Liver (tissue), 9 donors: Measurements from ENCODE around the gene PLCB4. TPM values are rescaled to one million over a fixed set of nuclear protein-coding genes. Genes with fewer than 3 reads are reported as not detected.

Experiments used
- DNase-seq: peaks from one replicate; pipeline ENCODE4 v3.0.0-alpha.2; 2017; ENCODE audit warnings: low spot score
- H3K27ac ChIP-seq, 2 donors: one replicate each; pipeline ENCODE4 v1.7.0; 2013; ENCODE audit warnings: inconsistent platforms in 2 of 2, low read length in 2 of 2, control low read depth in 1 of 2, low read depth in 1 of 2, mild to moderate bottlenecking in 1 of 2
- H3K27me3 ChIP-seq, 4 donors: one replicate each; pipeline versions ENCODE4 v1.6.1 to v1.7.0; 2013; ENCODE audit warnings: low read length in 3 of 4, inconsistent platforms in 1 of 4, mild to moderate bottlenecking in 1 of 4, moderate library complexity in 1 of 4; ENCODE audit not compliant: control insufficient read depth in 4 of 4, insufficient read depth in 4 of 4
- H3K36me3 ChIP-seq, 4 donors: one replicate each; pipeline versions ENCODE4 v1.6.1 to v1.7.0; 2013; ENCODE audit warnings: low read length in 3 of 4, mild to moderate bottlenecking in 3 of 4, low read depth in 1 of 4, moderate library complexity in 1 of 4; ENCODE audit not compliant: control insufficient read depth in 4 of 4, insufficient read depth in 3 of 4
- H3K4me1 ChIP-seq, 4 donors: one replicate each; pipeline versions ENCODE4 v1.6.1 to v1.7.0; 2013; ENCODE audit warnings: low read length in 3 of 4, mild to moderate bottlenecking in 3 of 4, moderate library complexity in 1 of 4; ENCODE audit not compliant: control insufficient read depth in 4 of 4, insufficient read depth in 4 of 4
- H3K4me3 ChIP-seq, 3 donors: one replicate each; pipeline versions ENCODE4 v1.6.1 to v1.7.0; 2013; ENCODE audit warnings: low read length in 3 of 3, control low read depth in 1 of 3, low read depth in 1 of 3, mild to moderate bottlenecking in 1 of 3
- H3K9ac ChIP-seq, 2 donors: one replicate each; pipeline ENCODE4 v1.7.0; 2013; ENCODE audit warnings: low read length in 2 of 2, mild to moderate bottlenecking in 2 of 2, moderate library complexity in 2 of 2, control low read depth in 1 of 2, low read depth in 1 of 2
- H3K9me3 ChIP-seq, 4 donors: one replicate each; pipeline versions ENCODE4 v1.6.1 to v1.7.0; 2013; ENCODE audit warnings: low read length in 3 of 4; ENCODE audit not compliant: control insufficient read depth in 4 of 4
- CTCF ChIP-seq: fragments of 150-350 bp; IDR thresholded peaks from 2 replicates; pipeline ENCODE4 v1.5.1; 2017; ENCODE audit warnings: improper control_type of control experiment, low read depth, low read length; ENCODE audit not compliant: missing input control
- EGR1 ChIP-seq, 2 donors: IDR thresholded peaks; 2 replicates each; pipeline ENCODE4 v1.6.1; 2016 to 2018; ENCODE audit warnings: antibody characterized with exemption in 2 of 2, low read depth in 2 of 2
- FOXA1 ChIP-seq: IDR thresholded peaks from 2 replicates; pipeline ENCODE4 v1.6.1; 2016; ENCODE audit warnings: antibody characterized with exemption
- FOXA2 ChIP-seq: IDR thresholded peaks from 2 replicates; pipeline ENCODE4 v1.6.1; 2016; ENCODE audit warnings: antibody characterized with exemption
- GABPA ChIP-seq, 2 donors: IDR thresholded peaks in 1 of 2; conservative IDR thresholded peaks in 1 of 2; 2 replicates each; pipeline ENCODE4 v1.6.1; 2016; ENCODE audit warnings: antibody characterized with exemption in 2 of 2, mild to moderate bottlenecking in 1 of 2, moderate library complexity in 1 of 2
- HNF4A ChIP-seq, 2 donors: conservative IDR thresholded peaks; 2 replicates each; pipeline ENCODE4 v1.6.1; 2016; ENCODE audit warnings: antibody characterized with exemption in 2 of 2, mild to moderate bottlenecking in 2 of 2
- JUND ChIP-seq, 2 donors: IDR thresholded peaks; 2 replicates each; pipeline ENCODE4 v1.6.1; 2016; ENCODE audit warnings: antibody characterized with exemption in 2 of 2
- MAX ChIP-seq: IDR thresholded peaks from 2 replicates; pipeline ENCODE4 v1.6.1; 2016; ENCODE audit warnings: antibody characterized with exemption
- NR2F2 ChIP-seq: IDR thresholded peaks from 2 replicates; pipeline ENCODE4 v1.6.1; 2016; ENCODE audit warnings: antibody characterized with exemption
- RAD21 ChIP-seq, 2 donors: IDR thresholded peaks; 2 replicates each; pipeline ENCODE4 v1.6.1; 2016; ENCODE audit warnings: antibody characterized with exemption in 2 of 2, mild to moderate bottlenecking in 2 of 2
- REST ChIP-seq: IDR thresholded peaks from 2 replicates; pipeline ENCODE4 v1.6.1; 2016; ENCODE audit warnings: antibody characterized with exemption, mild to moderate bottlenecking
- RXRA ChIP-seq, 2 donors: IDR thresholded peaks; 2 replicates each; pipeline ENCODE4 v1.6.1; 2017 to 2018; ENCODE audit warnings: antibody characterized with exemption in 2 of 2, mild to moderate bottlenecking in 1 of 2
- SP1 ChIP-seq: IDR thresholded peaks from 2 replicates; pipeline ENCODE4 v1.6.1; 2018; ENCODE audit warnings: antibody characterized with exemption, mild to moderate bottlenecking
- TAF1 ChIP-seq: conservative IDR thresholded peaks from 2 replicates; pipeline ENCODE4 v1.6.1; 2016; ENCODE audit warnings: antibody characterized with exemption, mild to moderate bottlenecking
- YY1 ChIP-seq: IDR thresholded peaks from 2 replicates; pipeline ENCODE4 v1.6.1; 2016; ENCODE audit warnings: antibody characterized with exemption, mild to moderate bottlenecking
- WGBS: extraction: QIAGEN DNeasy Blood & Tissue Kit; methylation state at CpG from one replicate; pipeline ENCODE4 v1.1.7; 2013; 5-methylcytosine and 5-hydroxymethylcytosine counted together
- polyA plus RNA-seq, 2 donors: library from polyadenylated mRNA; stranded (reverse) in 1 of 2; unstranded in 1 of 2; fragments of 200-250 nt in 1 of 2; fragments of >200 nt in 1 of 2; fragmentation: Nextera tagmentation in 1 of 2; extraction: Ambion mirVana in 1 of 2; gene quantifications; one replicate each; pipeline versions ENCODE4 v1.2.1 to v1.2.3, GENCODE V29; 2013 to 2015
- total RNA-seq, 2 donors: library from RNA; depleted of rRNA; stranded (reverse); fragments of >200 nt; gene quantifications; one replicate each; pipeline ENCODE4 v1.2.3, GENCODE V29; 2014
- TF ChIP-seq, protein P1 (sequence below): IDR thresholded peaks from 2 replicates; pipeline ENCODE4 v1.6.1; 2016; ENCODE audit warnings: antibody characterized with exemption
- donor health status: healthy.
- donor health status: healthy.
- donor health status: healthy.
- donor health status: healthy.
- donor health status: healthy.

The PLCB4 gene
- total and polyA plus RNA-seq, 4 donors: 0.14 to 0.67 (median 0.30) TPM

DNA sequence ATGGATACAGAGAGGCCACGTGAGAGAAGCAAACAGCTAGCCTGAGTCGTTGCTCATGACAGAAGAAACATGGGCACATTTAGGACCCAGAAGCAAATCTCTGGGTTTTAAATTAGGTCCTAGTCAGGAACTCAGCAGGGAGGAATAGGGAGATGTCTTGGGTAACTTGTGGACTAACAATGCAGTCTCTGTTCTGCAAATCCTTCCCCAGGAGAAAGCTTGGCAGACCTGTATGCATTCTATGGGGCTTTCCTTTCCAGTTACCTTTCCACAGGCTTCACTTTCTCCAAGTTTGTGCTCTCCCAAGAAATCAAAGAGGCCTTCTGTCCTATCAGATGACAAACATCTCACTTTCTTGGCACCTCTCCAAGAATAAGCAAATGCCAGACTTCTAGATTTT, 47.2 kb upstream of the PLCB4 start:
- H3K36me3 ChIP-seq: no peaks in the 10 kb centered on the region
- no peak overlapping the region for H3K4me3 ChIP-seq
- H3K27ac ChIP-seq: no peak overlapping the region
- TF ChIP-seq HNF4A (conservative IDR thresholded peaks at IDR 0.05) (no peak), RAD21 (IDR thresholded peaks at IDR 0.05) (no peak), RXRA (IDR thresholded peaks at IDR 0.05) (no peak), CTCF (no peak), FOXA2 (no peak), REST (no peak), GABPA (IDR thresholded peaks at IDR 0.05 in 1 of 2, conservative IDR thresholded peaks at IDR 0.05 in 1 of 2) (no peak), MAX (no peak), EGR1 (IDR thresholded peaks at IDR 0.05; ENCODE audit: low read depth in 2 of 2) (no peak), NR2F2 (no peak), JUND (IDR thresholded peaks at IDR 0.05) (no peak)
- TF ChIP-seq, protein P1, sequence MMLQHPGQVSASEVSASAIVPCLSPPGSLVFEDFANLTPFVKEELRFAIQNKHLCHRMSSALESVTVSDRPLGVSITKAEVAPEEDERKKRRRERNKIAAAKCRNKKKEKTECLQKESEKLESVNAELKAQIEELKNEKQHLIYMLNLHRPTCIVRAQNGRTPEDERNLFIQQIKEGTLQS: no peak
- H3K9me3 ChIP-seq: no peaks in the 10 kb centered on the region
- no peak for DNase-seq
- WGBS: 41% methylated on average over 2 of the region's 2 CpGs
- peaks cover 0 to 3% (median 0%) of the 10 kb centered on the region in 4 donors for H3K27me3 ChIP-seq
- H3K9ac ChIP-seq: no peak overlapping the region
- no peaks in the 10 kb centered on the region for H3K4me1 ChIP-seq

DNA sequence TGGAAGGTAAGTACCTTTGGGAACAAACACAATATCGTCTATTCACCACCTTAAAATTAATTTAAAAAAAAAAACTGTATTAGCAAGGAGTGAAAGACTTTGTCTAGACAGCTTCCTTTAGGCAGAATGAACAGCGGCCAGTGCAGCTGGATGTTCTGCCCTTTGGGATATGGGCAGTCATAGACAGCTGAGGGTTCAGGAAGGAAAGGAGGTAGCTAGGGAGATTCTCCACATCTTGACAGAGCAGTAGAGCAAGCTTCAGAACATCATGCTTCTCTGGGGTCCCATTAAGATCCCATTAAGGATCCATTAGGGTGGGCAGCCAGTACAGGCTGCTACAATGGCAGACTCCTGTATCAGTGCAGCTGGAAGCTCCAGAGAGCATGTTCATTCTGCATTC, 46.5 kb upstream of the PLCB4 start:
- H3K4me3 ChIP-seq: no peak overlapping the region
- no peak overlapping the region for H3K9ac ChIP-seq
- no peak for DNase-seq
- H3K9me3 ChIP-seq: no peaks in the 10 kb centered on the region
- no peaks in the 10 kb centered on the region for H3K4me1 ChIP-seq
- no peak overlapping the region for H3K27ac ChIP-seq
- no peak for TF ChIP-seq FOXA2
- no peak for TF ChIP-seq YY1
- no peak for TF ChIP-seq TAF1
- TF ChIP-seq MAX: no peak
- no peak for TF ChIP-seq JUND (IDR thresholded peaks at IDR 0.05)
- no peak for TF ChIP-seq NR2F2
- no peak for TF ChIP-seq RAD21 (IDR thresholded peaks at IDR 0.05)
- TF ChIP-seq SP1: no peak
- TF ChIP-seq RXRA (IDR thresholded peaks at IDR 0.05): no peak
- no peak for TF ChIP-seq GABPA (IDR thresholded peaks at IDR 0.05 in 1 of 2, conservative IDR thresholded peaks at IDR 0.05 in 1 of 2)
- TF ChIP-seq, protein P1: no peak
- TF ChIP-seq FOXA1: no peak
- no peak for TF ChIP-seq CTCF
- TF ChIP-seq EGR1 (IDR thresholded peaks at IDR 0.05; ENCODE audit: low read depth in 2 of 2): no peak
- no peak for TF ChIP-seq REST
- H3K27me3 ChIP-seq: peaks cover 0 to 3% (median 0%) of the 10 kb centered on the region in 4 donors
- no peaks in the 10 kb centered on the region for H3K36me3 ChIP-seq
- 76% methylated on average over 2 of the region's 2 CpGs for whole genome bisulfite sequencing
